ENCODE measurements around the gene CD47. TPM values are rescaled to one million over a fixed set of nuclear protein-coding genes. Genes with fewer than 3 reads are reported as not detected.

Gene CD47
- total RNA-seq, 2 experiments from 2014 or later: 84.7 to 85.2 TPM

GRCh38 chr3:108060331-108060730 is 30.5 kb downstream of the CD47 start:
- H3K27ac Mint-ChIP-seq: no peak overlapping the region
- H3K4me1 Mint-ChIP-seq: peaks cover 42% of the 10 kb centered on the region
- no peaks in the 10 kb centered on the region for H3K9me3 Mint-ChIP-seq
- H3K4me3 Mint-ChIP-seq: no peak overlapping the region
- no peaks in the 10 kb centered on the region for H3K27me3 Mint-ChIP-seq
- no peak for DNase-seq
- H3K36me3 Mint-ChIP-seq: peaks cover 58% of the 10 kb centered on the region

- no peak for DNase-seq
- H3K4me1 Mint-ChIP-seq: peaks cover 38% of the 10 kb centered on the region
- peak overlapping the region; percentile 2 for H3K27ac Mint-ChIP-seq
- no peaks in the 10 kb centered on the region for H3K9me3 Mint-ChIP-seq
- peaks cover 67% of the 10 kb centered on the region for H3K36me3 Mint-ChIP-seq
- H3K4me3 Mint-ChIP-seq: no peak overlapping the region
- H3K27me3 Mint-ChIP-seq: no peaks in the 10 kb centered on the region
Observed at GRCh38 chr3:108055931-108056330, 34.9 kb downstream of the CD47 start.

- DNase-seq: no peak
- no peak overlapping the region for H3K27ac Mint-ChIP-seq
- no peaks in the 10 kb centered on the region for H3K27me3 Mint-ChIP-seq
- H3K9me3 Mint-ChIP-seq: no peaks in the 10 kb centered on the region
- H3K4me3 Mint-ChIP-seq: no peak overlapping the region
- H3K4me1 Mint-ChIP-seq: peaks cover 38% of the 10 kb centered on the region
- H3K36me3 Mint-ChIP-seq: peaks cover 64% of the 10 kb centered on the region
Observed at GRCh38 chr3:108054935-108055334, 35.9 kb downstream of the CD47 start.

GRCh38 chr3:108053483-108053882 is 37.3 kb downstream of the CD47 start:
- Mint-ChIP-seq H3K4me1 (peaks cover 36% of the 10 kb centered on the region), H3K27ac (peak overlapping the region; percentile 63), H3K9me3 (no peaks in the 10 kb centered on the region), H3K36me3 (peaks cover 67% of the 10 kb centered on the region), H3K27me3 (no peaks in the 10 kb centered on the region), H3K4me3 (no peak overlapping the region)
- DNase-seq: no peak

- Mint-ChIP-seq H3K27me3 (no peaks in the 10 kb centered on the region), H3K4me3 (no peak overlapping the region), H3K9me3 (no peaks in the 10 kb centered on the region), H3K36me3 (peaks cover 64% of the 10 kb centered on the region), H3K27ac (peak overlapping the region; percentile 63), H3K4me1 (peaks cover 37% of the 10 kb centered on the region)
- no peak for DNase-seq
Observed at GRCh38 chr3:108053067-108053466, 37.8 kb downstream of the CD47 start.

GRCh38 chr3:108051005-108051404 is 39.8 kb downstream of the CD47 start:
- H3K9me3 Mint-ChIP-seq: no peaks in the 10 kb centered on the region
- no peaks in the 10 kb centered on the region for H3K27me3 Mint-ChIP-seq
- peaks cover 31% of the 10 kb centered on the region for H3K4me1 Mint-ChIP-seq
- H3K27ac Mint-ChIP-seq: no peak overlapping the region
- no peak overlapping the region for H3K4me3 Mint-ChIP-seq
- no peak for DNase-seq
- peaks cover 59% of the 10 kb centered on the region for H3K36me3 Mint-ChIP-seq

- H3K27me3 Mint-ChIP-seq: no peaks in the 10 kb centered on the region
- H3K36me3 Mint-ChIP-seq: peaks cover 40% of the 10 kb centered on the region
- H3K27ac Mint-ChIP-seq: peak overlapping the region; percentile 6
Observed at GRCh38 chr3:108047987-108048386, 42.8 kb downstream of the CD47 start.

GRCh38 chr3:108046247-108046646 is 44.6 kb downstream of the CD47 start:
- Mint-ChIP-seq H3K36me3 (peaks cover 33% of the 10 kb centered on the region), H3K27ac (peak overlapping the region; percentile 40)

More at GRCh38 chr3:108047987-108048386, 42.8 kb downstream of the CD47 start:
- Mint-ChIP-seq H3K4me3 (no peak overlapping the region), H3K4me1 (peaks cover 9% of the 10 kb centered on the region), H3K9me3 (no peaks in the 10 kb centered on the region)
- no peak for DNase-seq

GRCh38 chr3:108044699-108045098 is 46.1 kb downstream of the CD47 start:
- Mint-ChIP-seq H3K9me3 (no peaks in the 10 kb centered on the region), H3K36me3 (peaks cover 24% of the 10 kb centered on the region), H3K4me1 (peaks cover 6% of the 10 kb centered on the region), H3K27ac (no peak overlapping the region), H3K4me3 (no peak overlapping the region), H3K27me3 (no peaks in the 10 kb centered on the region)
- DNase-seq: no peak

More at GRCh38 chr3:108046247-108046646, 44.6 kb downstream of the CD47 start:
- no peak for DNase-seq
- Mint-ChIP-seq H3K4me3 (no peak overlapping the region), H3K27me3 (no peaks in the 10 kb centered on the region), H3K4me1 (peaks cover 6% of the 10 kb centered on the region), H3K9me3 (no peaks in the 10 kb centered on the region)

GRCh38 chr3:108042300-108042699 is 48.5 kb downstream of the CD47 start:
- H3K36me3 Mint-ChIP-seq: peaks cover 12% of the 10 kb centered on the region
- H3K9me3 Mint-ChIP-seq: no peaks in the 10 kb centered on the region
- no peak overlapping the region for H3K27ac Mint-ChIP-seq
- no peaks in the 10 kb centered on the region for H3K27me3 Mint-ChIP-seq
- H3K4me3 Mint-ChIP-seq: no peak overlapping the region
- no peak for DNase-seq
- peaks cover 5% of the 10 kb centered on the region for H3K4me1 Mint-ChIP-seq

- H3K27me3 Mint-ChIP-seq: no peaks in the 10 kb centered on the region
- DNase-seq: no peak
- H3K4me3 Mint-ChIP-seq: no peak overlapping the region
- H3K36me3 Mint-ChIP-seq: peaks cover 9% of the 10 kb centered on the region
- H3K4me1 Mint-ChIP-seq: peaks cover 9% of the 10 kb centered on the region
- H3K27ac Mint-ChIP-seq: peak overlapping the region; percentile 42
- no peaks in the 10 kb centered on the region for H3K9me3 Mint-ChIP-seq
Observed at GRCh38 chr3:108041253-108041652, 49.6 kb downstream of the CD47 start.

- no peak overlapping the region for H3K4me3 Mint-ChIP-seq
- H3K36me3 Mint-ChIP-seq: peaks cover 30% of the 10 kb centered on the region
- peaks cover 18% of the 10 kb centered on the region for H3K4me1 Mint-ChIP-seq
- DNase-seq: no peak
- no peak overlapping the region for H3K27ac Mint-ChIP-seq
- no peaks in the 10 kb centered on the region for H3K9me3 Mint-ChIP-seq
- H3K27me3 Mint-ChIP-seq: no peaks in the 10 kb centered on the region
Observed at GRCh38 chr3:108037770-108038169, 53.1 kb downstream of the CD47 start.

- Mint-ChIP-seq H3K36me3 (peaks cover 28% of the 10 kb centered on the region), H3K4me1 (peaks cover 18% of the 10 kb centered on the region), H3K27me3 (no peaks in the 10 kb centered on the region), H3K9me3 (no peaks in the 10 kb centered on the region), H3K27ac (no peak overlapping the region), H3K4me3 (no peak overlapping the region)
- no peak for DNase-seq
Observed at GRCh38 chr3:108036984-108037741, 53.7 kb downstream of the CD47 start.

GRCh38 chr3:108036401-108036800 is 54.4 kb downstream of the CD47 start:
- H3K4me1 Mint-ChIP-seq: peaks cover 18% of the 10 kb centered on the region
- no peaks in the 10 kb centered on the region for H3K27me3 Mint-ChIP-seq
- DNase-seq: no peak
- no peaks in the 10 kb centered on the region for H3K9me3 Mint-ChIP-seq
- H3K36me3 Mint-ChIP-seq: peaks cover 30% of the 10 kb centered on the region
- no peak overlapping the region for H3K4me3 Mint-ChIP-seq
- H3K27ac Mint-ChIP-seq: no peak overlapping the region

- peak overlapping the region; percentile 42 for H3K27ac Mint-ChIP-seq
- peaks cover 18% of the 10 kb centered on the region for H3K4me1 Mint-ChIP-seq
Observed at GRCh38 chr3:108035751-108036150, 55.1 kb downstream of the CD47 start.

GRCh38 chr3:108031895-108032294 is 58.9 kb downstream of the CD47 start:
- peaks cover 10% of the 10 kb centered on the region for H3K4me1 Mint-ChIP-seq
- H3K9me3 Mint-ChIP-seq: peaks cover 1% of the 10 kb centered on the region

More at GRCh38 chr3:108035751-108036150, 55.1 kb downstream of the CD47 start:
- Mint-ChIP-seq H3K4me3 (no peak overlapping the region), H3K36me3 (peaks cover 32% of the 10 kb centered on the region), H3K9me3 (no peaks in the 10 kb centered on the region), H3K27me3 (no peaks in the 10 kb centered on the region)
- DNase-seq: no peak

More at GRCh38 chr3:108031895-108032294, 58.9 kb downstream of the CD47 start:
- Mint-ChIP-seq H3K36me3 (peaks cover 51% of the 10 kb centered on the region), H3K27me3 (no peaks in the 10 kb centered on the region), H3K4me3 (no peak overlapping the region), H3K27ac (no peak overlapping the region)
- DNase-seq: no peak

Data from activated naive CD8-positive, alpha-beta T cell treated with anti-CD3 and anti-CD28 coated beads for 36 hours (primary cell).